GM06990 (cell line): Measurements from ENCODE around the gene PPL.

Source experiments
- DNase-seq: peaks from one replicate; pipeline ENCODE4 v3.0.0-alpha.2; 2011; ENCODE audit not compliant: insufficient read length; ENCODE audit errors: extremely low read depth
- H3K27me3 ChIP-seq: replicated peaks from 2 replicates; pipeline ENCODE4 v1.6.0; 2011; ENCODE audit warnings: low read length; ENCODE audit not compliant: control insufficient read depth, insufficient read depth
- H3K36me3 ChIP-seq: 2 replicates; pipeline ENCODE4 v1.5.1; 2011; ENCODE audit warnings: low read length; ENCODE audit not compliant: control insufficient read depth, insufficient read depth
- H3K4me3 ChIP-seq: replicated peaks from 2 replicates; pipeline ENCODE4 v1.5.1; 2011; ENCODE audit warnings: low read depth, mild to moderate bottlenecking, control low read depth, low read length
- TF ChIP-seq, protein P1 (sequence below): IDR thresholded peaks from 2 replicates; pipeline ENCODE4 v1.5.1; 2011; ENCODE audit warnings: low read length, control low read depth, mild to moderate bottlenecking, inconsistent platforms; ENCODE audit not compliant: insufficient read depth, poor library complexity, severe bottlenecking

The PPL gene

GRCh38 chr16:4864728-4865127 lies 72.2 kb downstream of the PPL start:
- no peaks in the 10 kb centered on the region for H3K27me3 ChIP-seq
- H3K36me3 ChIP-seq = peaks cover 18% of the 10 kb centered on the region
- TF ChIP-seq, protein P1, sequence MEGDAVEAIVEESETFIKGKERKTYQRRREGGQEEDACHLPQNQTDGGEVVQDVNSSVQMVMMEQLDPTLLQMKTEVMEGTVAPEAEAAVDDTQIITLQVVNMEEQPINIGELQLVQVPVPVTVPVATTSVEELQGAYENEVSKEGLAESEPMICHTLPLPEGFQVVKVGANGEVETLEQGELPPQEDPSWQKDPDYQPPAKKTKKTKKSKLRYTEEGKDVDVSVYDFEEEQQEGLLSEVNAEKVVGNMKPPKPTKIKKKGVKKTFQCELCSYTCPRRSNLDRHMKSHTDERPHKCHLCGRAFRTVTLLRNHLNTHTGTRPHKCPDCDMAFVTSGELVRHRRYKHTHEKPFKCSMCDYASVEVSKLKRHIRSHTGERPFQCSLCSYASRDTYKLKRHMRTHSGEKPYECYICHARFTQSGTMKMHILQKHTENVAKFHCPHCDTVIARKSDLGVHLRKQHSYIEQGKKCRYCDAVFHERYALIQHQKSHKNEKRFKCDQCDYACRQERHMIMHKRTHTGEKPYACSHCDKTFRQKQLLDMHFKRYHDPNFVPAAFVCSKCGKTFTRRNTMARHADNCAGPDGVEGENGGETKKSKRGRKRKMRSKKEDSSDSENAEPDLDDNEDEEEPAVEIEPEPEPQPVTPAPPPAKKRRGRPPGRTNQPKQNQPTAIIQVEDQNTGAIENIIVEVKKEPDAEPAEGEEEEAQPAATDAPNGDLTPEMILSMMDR = no peak
- H3K4me3 ChIP-seq = no peak overlapping the region
- no peak for DNase-seq

- H3K4me3 ChIP-seq = no peak overlapping the region
- no peak for DNase-seq
Observed at GRCh38 chr16:4862639-4863038, 74.3 kb downstream of the PPL start.

GRCh38 chr16:4860727-4861342 lies 76.1 kb downstream of the PPL start:
- no peak for DNase-seq
- TF ChIP-seq, protein P1 = no peak
- Histone ChIP-seq H3K27me3 (no peaks in the 10 kb centered on the region), H3K36me3 (peaks cover 21% of the 10 kb centered on the region), H3K4me3 (no peak overlapping the region)

More at GRCh38 chr16:4862639-4863038, 74.3 kb downstream of the PPL start:
- peaks cover 24% of the 10 kb centered on the region for H3K36me3 ChIP-seq
- no peaks in the 10 kb centered on the region for H3K27me3 ChIP-seq
- TF ChIP-seq, protein P1 = no peak

DNA sequence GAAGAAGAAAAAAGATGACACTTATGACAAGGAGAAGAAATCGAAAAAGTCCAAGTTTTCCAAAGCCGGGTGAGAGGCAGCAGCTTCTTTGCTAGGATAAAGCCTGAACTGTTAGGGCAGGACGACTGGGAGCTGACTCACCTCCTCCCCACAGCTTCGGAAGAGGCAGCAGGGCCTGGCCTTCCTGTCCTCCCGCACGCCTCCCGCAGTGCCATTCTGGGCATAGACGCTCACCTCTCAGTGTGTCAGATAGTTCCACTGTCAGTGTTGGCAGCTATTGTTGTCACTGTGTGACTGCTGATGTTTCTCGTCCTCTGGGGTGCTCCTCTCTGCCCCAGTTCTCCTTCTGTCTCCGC lies 77.1 kb downstream of the PPL start:
- no peak for DNase-seq
- no peak overlapping the region for H3K4me3 ChIP-seq
- TF ChIP-seq, protein P1 = no peak
- peaks cover 25% of the 10 kb centered on the region for H3K36me3 ChIP-seq
- no peaks in the 10 kb centered on the region for H3K27me3 ChIP-seq

DNA sequence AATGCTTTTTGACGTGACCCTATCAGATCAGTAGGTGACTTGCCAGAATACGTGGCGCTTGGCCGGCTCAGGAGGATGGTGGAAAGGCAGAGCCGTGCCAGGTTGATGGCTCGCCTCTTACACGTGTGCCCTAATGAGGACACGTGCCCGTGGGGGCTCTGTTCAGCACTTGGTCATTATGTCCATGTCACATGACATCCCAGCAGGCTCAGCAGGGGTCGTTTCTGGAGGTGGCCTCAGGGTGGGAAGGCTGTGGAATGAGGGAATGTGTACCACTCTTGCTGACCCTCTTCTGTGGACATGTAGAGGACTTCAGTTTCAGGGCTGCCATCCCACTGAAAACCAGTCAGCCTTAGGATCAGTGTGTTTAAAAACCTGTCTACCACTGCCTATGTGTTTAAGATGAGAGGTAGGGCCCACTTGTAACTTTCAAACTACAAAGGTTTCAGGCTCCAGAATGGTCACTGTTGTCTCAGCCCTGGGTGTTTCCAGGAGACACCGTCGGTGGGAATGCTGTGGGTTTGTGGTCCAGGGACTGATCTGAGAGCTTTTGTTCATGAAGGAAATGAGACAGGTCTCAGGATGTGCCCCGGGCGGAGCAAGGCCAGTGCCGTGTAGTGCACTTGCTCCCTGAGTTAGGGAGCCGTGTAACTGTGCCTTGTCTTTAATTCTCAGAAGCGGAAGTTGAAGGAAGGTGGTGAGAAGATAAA lies 77.6 kb downstream of the PPL start:
- TF ChIP-seq, protein P1 = no peak
- no peak for DNase-seq
- H3K36me3 ChIP-seq = peaks cover 25% of the 10 kb centered on the region
- H3K4me3 ChIP-seq = no peak overlapping the region
- H3K27me3 ChIP-seq = no peaks in the 10 kb centered on the region
